GM18861 (cell line): ENCODE results near the gene SLC25A4.

ENCODE experiments used
- ATAC-seq: cut with Tn5 transposase; IDR thresholded peaks from one replicate; pipeline ENCODE4 v1.9.1; 2021; ENCODE audit not compliant: unreplicated experiment

SLC25A4 gene

DNA sequence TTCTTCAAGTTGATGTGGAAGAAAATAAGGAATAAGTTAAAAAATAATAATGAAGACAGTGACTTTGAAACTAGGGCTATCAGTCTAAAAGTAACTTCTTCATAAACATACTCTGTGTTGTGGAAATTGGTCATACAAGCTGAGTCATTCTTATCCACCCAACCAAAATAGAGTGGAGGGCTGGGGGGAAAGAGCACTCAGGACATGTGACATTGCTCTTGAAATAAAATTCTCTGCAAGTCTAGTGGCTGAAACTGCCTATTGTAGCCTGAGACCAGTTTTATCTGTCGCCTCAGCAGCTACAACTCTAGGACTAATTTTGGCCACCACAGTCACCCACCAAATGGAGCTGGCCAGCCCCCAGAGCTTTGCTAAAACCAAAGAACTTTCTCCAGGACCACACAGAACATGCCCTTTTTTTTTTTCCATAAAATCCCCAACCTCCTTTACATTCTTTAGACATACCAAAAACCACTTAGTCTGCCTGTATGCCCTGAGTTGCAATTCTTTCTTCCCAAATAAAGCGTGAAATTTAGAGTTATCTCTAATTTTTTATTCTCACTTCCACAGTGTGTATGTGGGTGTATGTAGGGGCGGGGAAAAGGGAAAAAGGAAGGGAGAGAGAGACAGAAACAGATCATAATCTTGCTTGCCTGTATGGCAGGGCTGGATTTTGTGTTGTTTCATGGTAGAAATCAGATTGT is 23.0 kb upstream of the SLC25A4 start:
- ATAC-seq: no peak

DNA sequence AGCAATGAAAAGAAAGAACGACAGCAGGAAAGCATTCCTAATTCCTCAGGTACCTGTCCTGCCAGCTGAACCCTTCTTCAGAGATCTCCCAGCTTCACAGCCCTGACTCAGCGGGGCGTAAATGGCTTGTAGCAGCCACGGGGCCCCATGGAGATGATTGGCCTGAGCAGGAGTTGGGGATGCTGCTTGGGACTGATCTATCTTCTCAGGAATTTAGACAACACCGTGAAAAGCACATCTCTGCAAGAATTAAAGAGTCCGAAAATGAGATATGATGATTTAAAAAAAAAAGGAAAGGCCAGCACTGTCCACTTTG is 22.5 kb upstream of the SLC25A4 start:
- no peak for ATAC-seq

DNA sequence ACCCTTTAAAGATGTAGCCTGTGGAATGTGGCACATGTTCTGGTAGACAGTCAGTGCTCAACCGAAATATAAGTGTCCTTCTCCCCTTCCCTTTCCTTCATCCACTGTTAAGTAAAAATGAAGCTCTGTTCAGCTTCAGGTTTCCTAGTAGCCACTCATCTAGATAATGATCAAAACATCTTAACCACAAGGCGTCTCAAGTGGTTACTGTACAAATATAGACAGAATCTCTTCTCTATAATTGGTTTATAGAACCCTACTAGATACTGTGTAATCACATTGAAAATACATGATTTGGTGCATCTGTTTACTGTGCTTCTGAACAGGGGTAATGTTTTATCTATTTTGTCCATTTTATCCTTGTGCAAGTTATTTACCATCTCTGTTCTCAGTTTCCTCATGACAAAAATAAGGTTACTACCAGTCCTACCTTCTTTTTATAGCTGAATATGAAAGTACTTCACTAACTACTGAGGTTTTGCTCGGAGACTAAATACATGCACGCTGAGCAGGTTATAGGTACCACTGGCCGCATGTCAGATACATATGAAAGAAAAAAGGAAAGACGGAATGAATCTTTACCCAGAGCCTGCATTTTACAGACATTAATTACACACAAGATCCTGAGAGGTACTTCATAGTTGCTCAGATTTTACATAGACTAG is 20.3 kb upstream of the SLC25A4 start:
- no peak for ATAC-seq

DNA sequence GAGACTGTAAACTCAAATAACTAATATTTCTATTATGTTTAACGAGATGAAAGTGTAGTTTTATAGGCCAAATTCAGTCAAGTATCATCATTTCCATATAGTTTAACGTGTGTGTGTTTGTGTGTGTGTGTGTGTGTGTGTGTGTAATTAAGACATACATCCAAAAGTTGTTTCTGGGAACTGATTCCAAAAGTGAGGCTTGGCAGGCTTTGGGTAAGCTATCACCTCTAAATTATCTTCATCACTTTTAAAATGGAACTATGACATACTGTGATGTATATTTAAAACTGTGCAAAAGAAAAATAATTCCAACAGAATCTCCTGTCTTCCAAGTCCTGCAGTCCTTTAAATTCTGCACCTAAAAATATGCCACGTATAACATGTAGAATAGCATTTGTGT is 19.1 kb upstream of the SLC25A4 start:
- ATAC-seq: no peak

DNA sequence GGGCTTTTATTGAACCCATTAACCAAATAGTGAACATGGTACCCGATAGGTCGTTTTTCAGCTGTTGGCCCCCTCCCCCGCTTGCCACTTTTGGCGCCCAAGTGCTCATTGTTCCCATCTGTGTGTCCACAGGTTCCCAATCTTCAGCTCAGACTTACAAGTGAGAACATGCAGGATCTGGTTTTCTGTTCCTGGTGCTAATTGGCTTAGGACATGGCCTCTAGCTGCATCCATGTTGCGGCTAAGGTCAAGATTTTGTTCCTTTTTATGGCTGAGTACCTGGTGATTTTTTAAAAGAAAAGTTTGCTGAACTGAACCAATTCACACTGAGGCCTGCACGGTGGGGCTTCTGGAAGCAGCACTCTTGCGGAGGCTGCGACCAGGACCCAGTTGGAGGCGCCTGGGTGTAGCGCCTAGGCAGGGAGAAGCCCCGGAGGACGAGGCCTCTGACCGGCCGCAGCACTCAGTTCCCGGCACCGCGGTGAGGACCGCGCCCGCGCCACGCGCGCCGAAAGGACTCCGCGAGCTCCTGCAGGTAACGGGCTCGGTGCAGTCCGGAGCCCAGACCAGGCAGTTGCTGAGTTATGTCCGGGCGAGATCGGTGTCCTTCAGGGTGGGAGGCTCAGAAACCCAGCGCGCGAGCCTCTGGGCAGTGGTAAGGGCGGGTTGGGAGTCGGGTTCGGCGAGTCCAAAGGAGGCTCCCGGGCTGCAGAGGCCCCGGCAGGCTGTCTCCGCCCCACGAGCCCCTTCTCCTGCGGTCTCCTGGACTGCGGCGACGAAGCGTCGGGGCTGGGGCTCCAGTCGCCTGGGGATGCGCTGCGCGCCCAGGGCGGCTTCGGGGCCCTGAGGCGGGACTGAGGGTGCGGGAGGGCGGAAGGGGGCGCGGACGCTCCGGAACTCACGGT is 15.8 kb upstream of the SLC25A4 start:
- ATAC-seq: no peak

DNA sequence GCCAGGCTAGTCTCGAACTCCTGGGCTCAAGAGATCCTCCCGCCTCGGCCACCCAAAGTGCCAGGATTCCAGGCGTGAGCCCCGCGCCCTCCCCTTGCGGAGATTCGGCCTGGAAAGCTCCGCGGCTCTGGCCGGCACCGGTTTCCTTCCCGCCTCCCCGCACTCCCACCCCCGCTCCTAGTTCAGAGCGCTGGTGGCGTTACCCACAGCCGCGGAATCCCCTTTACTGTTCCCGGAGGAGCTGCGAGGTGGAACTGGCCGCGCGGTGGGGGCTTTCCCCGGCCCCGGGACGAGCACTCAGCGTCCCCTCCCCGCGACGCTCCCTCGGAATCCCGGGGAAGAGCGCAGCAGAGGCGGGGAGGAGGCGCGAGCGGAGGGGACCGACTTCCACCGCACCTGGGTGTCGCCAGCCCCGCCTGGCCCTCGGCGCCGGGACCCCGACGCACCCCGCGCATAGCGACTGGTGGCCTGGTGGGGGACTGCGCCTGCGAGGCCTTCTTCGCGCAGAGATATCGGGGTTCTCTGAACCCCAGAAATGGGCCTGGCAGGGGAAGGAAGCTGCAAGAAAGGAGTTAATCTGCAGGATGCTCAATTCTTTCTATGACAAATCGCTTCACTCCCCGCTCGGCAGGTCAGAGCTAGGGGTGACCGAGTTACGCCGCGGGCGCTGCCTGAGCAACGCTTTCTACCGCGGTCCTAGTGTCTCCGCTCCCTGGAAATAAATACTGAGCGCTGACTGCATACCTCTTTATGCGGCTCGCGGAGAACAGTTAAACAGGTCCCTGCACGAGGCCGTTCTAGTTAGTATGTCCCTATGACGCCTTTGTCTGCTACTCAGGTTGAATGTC is 14.6 kb upstream of the SLC25A4 start:
- peak; percentile 40 for ATAC-seq

DNA sequence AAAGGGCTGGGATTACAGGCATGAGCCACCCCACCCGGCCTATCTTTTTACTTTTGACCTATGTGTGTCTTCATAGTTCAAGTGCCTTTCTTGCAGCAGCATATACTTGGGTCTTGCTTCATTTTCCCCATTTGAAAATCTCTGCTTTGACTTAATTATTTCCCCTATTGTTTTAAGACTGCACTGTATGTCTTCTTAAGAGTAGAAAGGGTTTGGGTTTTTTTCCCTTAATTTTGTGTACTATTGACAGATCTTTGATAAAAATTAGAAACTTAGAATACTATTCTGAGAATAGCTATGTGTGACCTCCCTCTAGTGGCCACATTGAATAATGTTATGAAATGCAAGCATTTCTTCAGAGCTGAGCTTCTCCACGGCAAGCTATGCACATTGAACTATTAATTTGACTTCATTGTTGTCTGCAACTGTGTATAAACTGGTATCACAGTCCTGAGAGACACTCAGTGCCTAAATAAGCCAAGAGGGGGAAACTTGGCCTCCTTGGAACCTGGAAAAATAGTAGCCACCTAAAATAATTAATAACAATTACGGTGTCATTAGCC is 8.7 kb upstream of the SLC25A4 start:
- peak; percentile 43 for ATAC-seq

DNA sequence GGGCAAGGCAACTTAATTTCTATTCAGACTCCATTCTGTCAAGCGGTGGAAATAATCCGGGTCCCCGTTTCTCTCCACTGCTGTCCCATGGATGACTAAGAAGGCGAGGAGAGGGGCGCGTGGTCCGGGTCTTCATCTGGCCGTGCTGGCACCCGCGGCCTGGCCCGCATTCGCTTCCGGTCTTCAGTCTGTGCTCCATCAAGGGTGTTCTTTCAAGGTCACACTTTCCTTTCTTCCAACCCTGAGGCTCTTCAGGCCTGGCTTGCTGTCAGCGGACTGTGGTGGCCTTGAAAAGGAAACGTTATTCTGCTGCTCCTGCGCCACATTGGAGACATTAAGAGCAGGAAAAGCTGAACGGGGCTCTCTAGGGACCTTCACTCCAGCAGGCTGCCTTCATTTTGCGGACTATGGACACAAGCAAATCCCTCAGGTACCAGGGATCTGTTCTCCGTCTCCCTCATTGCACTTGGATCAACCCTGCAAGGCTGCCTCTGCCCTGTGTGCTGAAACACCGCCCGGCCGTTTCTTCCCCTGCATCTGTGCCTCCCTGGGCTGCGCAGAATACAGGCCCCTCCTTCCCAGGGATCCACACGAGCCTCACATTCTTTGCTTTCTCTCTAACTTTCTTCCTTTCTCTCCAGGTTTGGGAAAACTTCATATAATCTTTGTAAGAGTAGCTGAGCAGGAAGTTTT is 5.7 kb upstream of the SLC25A4 start:
- no peak for ATAC-seq

DNA sequence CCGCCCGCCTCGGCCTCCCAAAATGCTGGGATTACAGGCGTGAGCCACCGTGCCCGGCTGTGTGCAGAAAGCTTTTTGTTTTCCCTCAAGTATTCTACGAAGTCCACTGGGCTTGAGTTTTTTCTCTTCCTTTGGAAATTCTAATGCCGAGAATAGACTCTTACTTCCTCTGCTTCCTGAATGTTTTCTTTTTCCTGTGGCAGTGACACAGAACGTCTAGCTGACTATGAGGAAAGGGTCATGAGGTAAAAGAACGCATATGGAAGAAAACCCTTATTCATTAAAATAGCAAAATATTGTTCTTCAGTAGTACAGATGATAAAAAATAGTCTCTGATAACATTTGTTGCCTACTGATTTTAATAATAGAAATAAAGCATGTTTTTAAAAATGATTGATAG is 4.9 kb upstream of the SLC25A4 start:
- ATAC-seq: no peak

DNA sequence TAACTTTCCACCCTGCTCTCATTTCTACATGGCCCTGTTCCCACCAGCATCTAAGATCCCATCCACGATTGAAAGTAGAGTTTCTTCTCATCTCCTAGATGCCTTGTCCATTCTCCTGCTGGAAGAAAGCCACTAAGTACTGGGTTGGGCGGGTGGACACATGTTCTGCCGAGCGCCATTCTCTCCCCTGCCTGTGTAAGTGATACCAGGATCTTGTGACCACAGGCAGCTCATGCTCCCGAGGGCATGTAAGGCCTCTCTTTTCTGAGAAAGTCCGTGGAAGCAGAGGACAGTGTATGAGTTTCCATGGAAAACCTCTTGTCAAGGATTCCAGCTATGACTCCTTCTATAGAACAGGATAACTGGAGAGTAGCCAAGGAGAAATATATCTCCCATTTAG is 3.3 kb upstream of the SLC25A4 start:
- no peak for ATAC-seq

DNA sequence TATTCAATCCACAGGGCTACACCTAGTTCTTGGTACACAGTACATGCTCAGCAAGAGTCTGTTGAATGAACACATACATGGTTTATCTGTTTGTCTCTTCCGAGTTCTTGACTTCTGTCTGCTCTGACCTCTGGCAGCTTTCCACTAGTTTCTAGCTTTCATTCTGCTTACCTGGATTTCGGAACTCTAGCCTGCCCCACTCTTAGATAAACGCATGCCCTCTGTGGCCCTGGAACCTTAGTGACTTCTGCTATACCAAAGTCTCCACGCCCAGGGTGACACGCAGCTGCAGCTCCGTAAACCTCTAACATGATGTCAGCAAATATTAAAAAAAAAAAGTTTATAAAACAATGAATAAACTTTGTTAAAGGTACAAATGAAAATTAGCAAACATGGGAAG is 1.3 kb upstream of the SLC25A4 start:
- no peak for ATAC-seq

DNA sequence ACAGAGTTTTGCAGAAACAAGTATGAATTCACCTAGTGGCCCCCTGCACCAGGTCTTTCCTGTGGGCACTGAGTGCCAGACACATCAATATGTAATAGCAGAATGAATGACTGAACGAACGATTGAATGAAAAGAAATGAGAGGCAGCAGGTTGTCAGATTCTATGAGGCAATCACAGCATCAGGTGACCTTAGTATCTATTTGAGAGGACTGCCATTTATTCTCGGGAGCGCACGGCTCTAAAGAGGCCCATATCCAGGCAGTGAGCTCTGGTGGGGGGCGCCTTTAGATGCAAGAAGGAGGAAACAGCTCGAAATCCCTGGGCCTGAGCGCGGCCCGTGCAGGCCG is 528 bp upstream of the SLC25A4 start:
- ATAC-seq: no peak

DNA sequence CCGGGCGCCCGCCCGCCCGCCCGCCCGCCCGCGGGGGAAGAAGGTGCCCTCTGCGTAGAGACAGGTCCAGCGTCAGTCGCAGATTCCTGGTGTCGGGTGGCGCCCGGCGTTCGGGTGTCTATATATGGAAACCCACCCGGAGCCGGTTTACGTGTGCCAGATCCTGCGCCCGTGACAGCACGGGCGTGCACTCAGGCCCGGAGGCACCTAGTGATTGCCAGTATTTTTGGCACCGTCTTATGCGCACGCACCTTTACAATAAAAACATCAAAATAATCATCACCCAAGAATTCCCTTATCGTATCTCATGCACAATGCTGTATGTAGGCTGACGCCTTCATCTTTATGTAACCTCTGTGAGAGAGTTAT is 519 bp downstream of the SLC25A4 start:
- ATAC-seq: peak; percentile 9

DNA sequence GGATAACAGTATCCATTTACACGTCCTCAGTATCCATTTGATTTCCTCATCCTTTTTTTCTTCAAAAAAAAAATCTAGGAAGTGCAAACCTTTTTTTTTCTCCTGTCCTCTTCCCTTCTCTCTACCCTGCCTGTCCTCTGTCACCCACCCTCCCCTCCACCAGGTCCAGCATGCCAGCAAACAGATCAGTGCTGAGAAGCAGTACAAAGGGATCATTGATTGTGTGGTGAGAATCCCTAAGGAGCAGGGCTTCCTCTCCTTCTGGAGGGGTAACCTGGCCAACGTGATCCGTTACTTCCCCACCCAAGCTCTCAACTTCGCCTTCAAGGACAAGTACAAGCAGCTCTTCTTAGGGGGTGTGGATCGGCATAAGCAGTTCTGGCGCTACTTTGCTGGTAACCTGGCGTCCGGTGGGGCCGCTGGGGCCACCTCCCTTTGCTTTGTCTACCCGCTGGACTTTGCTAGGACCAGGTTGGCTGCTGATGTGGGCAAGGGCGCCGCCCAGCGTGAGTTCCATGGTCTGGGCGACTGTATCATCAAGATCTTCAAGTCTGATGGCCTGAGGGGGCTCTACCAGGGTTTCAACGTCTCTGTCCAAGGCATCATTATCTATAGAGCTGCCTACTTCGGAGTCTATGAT is 1.7 kb downstream of the SLC25A4 start:
- no peak for ATAC-seq

DNA sequence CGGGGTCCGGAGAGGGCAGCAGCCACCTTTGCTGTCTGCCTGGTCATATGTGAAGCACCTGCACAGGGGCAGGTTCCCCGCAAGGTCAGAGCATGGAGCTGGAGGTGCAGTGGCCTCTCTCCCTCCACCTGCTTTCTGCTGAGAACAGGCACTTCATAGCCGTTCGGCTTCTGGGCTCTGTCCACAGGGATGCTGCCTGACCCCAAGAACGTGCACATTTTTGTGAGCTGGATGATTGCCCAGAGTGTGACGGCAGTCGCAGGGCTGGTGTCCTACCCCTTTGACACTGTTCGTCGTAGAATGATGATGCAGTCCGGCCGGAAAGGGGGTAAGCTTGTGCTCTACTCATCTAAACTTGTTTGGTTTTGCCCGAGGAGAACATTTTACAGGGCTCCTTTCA is 2.5 kb downstream of the SLC25A4 start:
- ATAC-seq: no peak

DNA sequence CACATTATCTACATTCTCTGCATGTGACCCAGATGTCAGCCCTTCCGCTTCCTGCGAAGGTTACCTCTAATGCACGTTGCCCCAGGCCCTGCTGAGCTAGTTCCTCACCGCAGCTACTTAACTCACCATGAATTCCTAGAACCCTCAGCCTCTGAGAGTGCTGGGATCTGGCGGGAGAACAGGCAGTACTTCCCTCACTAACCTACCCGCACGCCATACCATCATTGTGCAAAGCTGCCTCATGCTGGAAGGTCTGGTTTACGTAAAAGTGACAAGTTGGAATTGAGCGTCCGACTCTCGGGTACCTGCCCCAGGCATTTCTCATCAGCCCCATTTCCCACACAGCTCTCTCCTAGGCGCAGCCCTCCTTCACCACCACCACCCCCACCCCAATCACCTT is 6.3 kb downstream of the SLC25A4 start:
- no peak for ATAC-seq

DNA sequence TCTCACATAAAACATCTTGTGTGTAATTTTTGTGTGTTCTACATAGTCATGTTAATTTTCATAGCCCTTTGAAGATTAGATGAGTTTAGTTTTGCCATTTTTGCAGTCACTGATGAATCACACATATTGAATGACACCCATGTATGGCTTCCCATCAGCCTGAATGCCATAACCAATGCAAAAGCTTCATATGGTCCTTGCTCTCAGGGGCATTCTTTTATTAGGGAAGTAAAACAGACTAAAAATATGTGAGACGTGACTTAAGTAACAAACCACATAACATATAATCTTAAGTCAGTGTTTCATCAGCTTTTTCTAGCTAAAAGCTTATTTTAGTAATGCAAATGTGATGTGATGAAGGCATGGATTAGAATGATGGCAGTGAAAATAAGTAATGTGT is 8.2 kb downstream of the SLC25A4 start:
- ATAC-seq: no peak

DNA sequence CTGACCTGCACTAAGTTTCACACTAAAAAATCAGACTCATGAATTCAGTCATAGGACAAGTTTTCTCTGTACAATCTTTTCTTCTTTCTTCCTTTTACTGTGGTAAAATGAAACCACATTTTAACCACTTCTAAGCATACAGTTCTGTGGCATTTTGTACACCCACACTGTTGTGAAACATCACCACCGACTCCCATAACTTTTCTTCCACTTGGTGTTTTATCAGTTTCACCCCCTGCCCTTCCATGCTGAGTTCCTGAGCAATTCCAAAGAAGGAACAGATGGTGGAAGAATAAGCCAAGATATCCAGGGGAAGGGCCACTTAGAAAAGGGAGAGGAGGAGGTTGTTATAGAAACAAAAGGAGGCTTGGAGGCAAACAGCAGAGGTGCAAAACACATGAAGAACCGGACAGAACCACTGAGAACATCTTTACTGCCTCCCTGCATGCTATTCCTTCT is 22.6 kb downstream of the SLC25A4 start:
- peak; percentile 92 for ATAC-seq

DNA sequence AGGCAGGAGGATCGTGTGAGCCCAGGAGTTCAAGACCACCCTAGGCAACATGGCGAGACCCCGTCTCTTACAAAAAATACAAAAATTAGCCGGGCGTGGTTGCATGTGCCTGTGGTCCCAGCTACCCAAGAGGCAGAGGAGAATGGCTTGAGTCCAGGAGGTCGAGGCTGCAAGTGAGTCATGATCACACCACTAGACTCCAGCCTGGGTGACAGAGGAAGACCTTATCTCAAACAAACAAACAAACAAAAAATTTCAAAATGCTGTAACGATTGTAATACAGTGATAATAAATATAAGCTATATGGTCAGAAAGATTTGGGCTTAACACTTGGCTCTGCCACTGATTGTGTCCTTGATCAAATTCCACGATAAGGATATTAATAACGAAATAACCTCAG is 24.2 kb downstream of the SLC25A4 start:
- no peak for ATAC-seq
